Measurements from ENCODE around the gene GALK1.

Gene GALK1

GRCh38 chr17:75776386-75777295, 11.6 kb upstream of the GALK1 start:
- TF ChIP-seq CTCF (IDR thresholded peaks at IDR 0.05; ENCODE audit: poor library complexity, severe bottlenecking), result no peak
- H3K4me1 ChIP-seq (ENCODE audit: insufficient read depth, poor library complexity, severe bottlenecking), result peaks cover 24% of the 10 kb centered on the region
- peak overlapping the region; percentile 92 for H3K27ac ChIP-seq (ENCODE audit: poor library complexity, severe bottlenecking)
- peak overlapping the region; percentile 0 for H3K4me3 ChIP-seq (ENCODE audit: severe bottlenecking)
- peaks cover 35% of the 10 kb centered on the region for H3K36me3 ChIP-seq (ENCODE audit: low read depth)
- ATAC-seq (ENCODE audit: low read depth) (no peak), DNase-seq (ENCODE audit: low spot score) (no peak)
- H3K27me3 ChIP-seq (ENCODE audit: insufficient read depth, poor library complexity, severe bottlenecking), result no peaks in the 10 kb centered on the region
- H3K9me3 ChIP-seq (ENCODE audit: severe bottlenecking), result no peaks in the 10 kb centered on the region

- DNase-seq (ENCODE audit: low spot score) (peak; percentile 88), ATAC-seq (ENCODE audit: low read depth) (peak; percentile 72)
- Histone ChIP-seq H3K4me1 (ENCODE audit: insufficient read depth, poor library complexity, severe bottlenecking) (peaks cover 19% of the 10 kb centered on the region), H3K4me3 (ENCODE audit: severe bottlenecking) (no peak overlapping the region), H3K27me3 (ENCODE audit: insufficient read depth, poor library complexity, severe bottlenecking) (no peaks in the 10 kb centered on the region), H3K36me3 (ENCODE audit: low read depth) (peaks cover 35% of the 10 kb centered on the region), H3K27ac (ENCODE audit: poor library complexity, severe bottlenecking) (peak overlapping the region; percentile 92), H3K9me3 (ENCODE audit: severe bottlenecking) (no peaks in the 10 kb centered on the region)
- peak; percentile 14 for TF ChIP-seq CTCF (IDR thresholded peaks at IDR 0.05; ENCODE audit: poor library complexity, severe bottlenecking)
These were observed 10.1 kb upstream of the GALK1 start for GRCh38 chr17:75774991-75775668.

- Histone ChIP-seq H3K4me3 (ENCODE audit: severe bottlenecking) (no peak overlapping the region), H3K27me3 (ENCODE audit: insufficient read depth, poor library complexity, severe bottlenecking) (no peaks in the 10 kb centered on the region), H3K36me3 (ENCODE audit: low read depth) (peaks cover 35% of the 10 kb centered on the region), H3K4me1 (ENCODE audit: insufficient read depth, poor library complexity, severe bottlenecking) (peaks cover 17% of the 10 kb centered on the region), H3K27ac (ENCODE audit: poor library complexity, severe bottlenecking) (peak overlapping the region; percentile 92), H3K9me3 (ENCODE audit: severe bottlenecking) (no peaks in the 10 kb centered on the region)
- no peak for ATAC-seq (ENCODE audit: low read depth)
- no peak for TF ChIP-seq CTCF (IDR thresholded peaks at IDR 0.05; ENCODE audit: poor library complexity, severe bottlenecking)
- no peak for DNase-seq (ENCODE audit: low spot score)
These were observed 9.5 kb upstream of the GALK1 start for GRCh38 chr17:75774471-75774990.

GRCh38 chr17:75773808-75774470, 8.9 kb upstream of the GALK1 start:
- Histone ChIP-seq H3K9me3 (ENCODE audit: severe bottlenecking) (no peaks in the 10 kb centered on the region), H3K4me1 (ENCODE audit: insufficient read depth, poor library complexity, severe bottlenecking) (peaks cover 17% of the 10 kb centered on the region), H3K36me3 (ENCODE audit: low read depth) (peaks cover 30% of the 10 kb centered on the region), H3K27me3 (ENCODE audit: insufficient read depth, poor library complexity, severe bottlenecking) (no peaks in the 10 kb centered on the region), H3K27ac (ENCODE audit: poor library complexity, severe bottlenecking) (peak overlapping the region; percentile 92), H3K4me3 (ENCODE audit: severe bottlenecking) (no peak overlapping the region)
- no peak for TF ChIP-seq CTCF (IDR thresholded peaks at IDR 0.05; ENCODE audit: poor library complexity, severe bottlenecking)
- DNase-seq (ENCODE audit: low spot score) (peak; percentile 77), ATAC-seq (ENCODE audit: low read depth) (no peak; the same call in 2 of the 3 replicates)
